IMR-90 (cell line): ENCODE results near the gene ZNF512. TPM values are rescaled to one million over a fixed set of nuclear protein-coding genes. Genes with fewer than 3 reads are reported as not detected.

Experiments used
- ATAC-seq: fragments of 200-7000 bp; cut with Tn5 transposase; 2 replicates; pipeline ENCODE4 v1.9.1; 2020; ENCODE audit warnings: low read depth, mild to moderate bottlenecking, moderate library complexity
- BruUV-seq: library from RNA; stranded (reverse); fragments of 400-500 nt; replicated peaks from 2 replicates; lab custom pipeline; 2021; lab: Mats Ljungman, UMichigan
- CTCF ChIA-PET: fragments of 300-600 bp; formaldehyde crosslinking; extraction: SDS; loops from one replicate; lab custom pipeline; 2021; ENCODE audit warnings: antibody characterized with exemption; lab: Yijun Ruan, JAX
- POLR2A ChIA-PET: fragments of 300-600 bp; sonication (Branson Sonifier 250); formaldehyde crosslinking; loops from one replicate; lab custom pipeline; 2022; ENCODE audit warnings: antibody characterized with exemption; ENCODE audit not compliant: unreplicated experiment; lab: Charles Lee
- DNase-seq: peaks from one replicate; pipeline ENCODE4 v3.0.0; 2013
- H2AFZ ChIP-seq: replicated peaks from 2 replicates; pipeline ENCODE3; 2013; ENCODE audit warnings: low read length, mild to moderate bottlenecking; ENCODE audit not compliant: poor library complexity
- H2AK5ac ChIP-seq: 2 replicates; pipeline ENCODE4 v1.6.1; 2013; ENCODE audit warnings: low read depth, low read length, inconsistent platforms
- H2AK9ac ChIP-seq: replicated peaks from 2 replicates; pipeline ENCODE3; 2013; ENCODE audit warnings: mild to moderate bottlenecking, low read depth, low read length, moderate library complexity; ENCODE audit not compliant: poor library complexity
- H2BK120ac ChIP-seq: 2 replicates; pipeline ENCODE4 v1.6.1; 2013; ENCODE audit warnings: low read depth, low read length, inconsistent platforms
- H2BK15ac ChIP-seq: 3 replicates; pipeline ENCODE4 v1.6.1; 2013; ENCODE audit warnings: low read depth, low read length, inconsistent platforms
- H2BK20ac ChIP-seq: 2 replicates; pipeline ENCODE4 v1.6.1; 2013; ENCODE audit warnings: low read depth, mild to moderate bottlenecking, inconsistent platforms, low read length, moderate library complexity
- H2BK5ac ChIP-seq: 2 replicates; pipeline ENCODE4 v1.6.1; 2013; ENCODE audit warnings: mild to moderate bottlenecking, low read depth, low read length, inconsistent platforms; ENCODE audit not compliant: poor library complexity, severe bottlenecking
- H3K14ac ChIP-seq: replicated peaks from 2 replicates; pipeline ENCODE4 v1.6.1; 2013; ENCODE audit warnings: low read depth, low read length, inconsistent platforms
- H3K18ac ChIP-seq: 2 replicates; pipeline ENCODE4 v1.6.1; 2013; ENCODE audit warnings: low read depth, low read length, control low read depth
- H3K23ac ChIP-seq: 2 replicates; pipeline ENCODE4 v1.6.1; 2013; ENCODE audit warnings: low read depth, low read length, inconsistent platforms
- H3K27ac ChIP-seq: 2 replicates; pipeline ENCODE4 v1.5.1; 2013; ENCODE audit warnings: mild to moderate bottlenecking, control low read depth, low read length; ENCODE audit not compliant: insufficient read depth
- H3K27me3 ChIP-seq: 2 replicates; pipeline ENCODE4 v1.6.1; 2013; ENCODE audit warnings: low read length; ENCODE audit not compliant: control insufficient read depth, insufficient read depth
- H3K36me3 ChIP-seq: 2 replicates; pipeline ENCODE4 v1.6.1; 2013; ENCODE audit warnings: low read length, mixed read lengths; ENCODE audit not compliant: control insufficient read depth, insufficient read depth
- H3K4ac ChIP-seq: 2 replicates; pipeline ENCODE4 v1.6.1; 2013; ENCODE audit warnings: low read depth, low read length, inconsistent platforms
- H3K4me1 ChIP-seq: 2 replicates; pipeline ENCODE4 v1.6.1; 2013; ENCODE audit warnings: low read length, mixed read lengths; ENCODE audit not compliant: control insufficient read depth, insufficient read depth
- H3K4me2 ChIP-seq: 2 replicates; pipeline ENCODE4 v1.6.1; 2013; ENCODE audit warnings: low read depth, mild to moderate bottlenecking, control low read depth, low read length, moderate library complexity
- H3K4me3 ChIP-seq: 2 replicates; pipeline ENCODE4 v1.5.1; 2013; ENCODE audit warnings: low read depth, mild to moderate bottlenecking, control low read depth, low read length, moderate library complexity; ENCODE audit not compliant: insufficient read depth
- H3K56ac ChIP-seq: 2 replicates; pipeline ENCODE4 v1.6.1; 2013; ENCODE audit warnings: low read length, inconsistent platforms; ENCODE audit not compliant: insufficient read depth; ENCODE audit errors: extremely low read depth
- H3K79me1 ChIP-seq, 2 experiments: 2 replicates each; pipeline ENCODE4 v1.6.1; 2013; ENCODE audit warnings: low read length in 2 of 2, inconsistent platforms in 1 of 2, low read depth in 1 of 2
- H3K9ac ChIP-seq: 2 replicates; pipeline ENCODE4 v1.6.1; 2013; ENCODE audit warnings: low read depth, low read length, control low read depth
- H3K9me1 ChIP-seq: 2 replicates; pipeline ENCODE4 v1.6.1; 2013; ENCODE audit warnings: low read length, inconsistent platforms; ENCODE audit not compliant: insufficient read depth
- H3K9me3 ChIP-seq: 2 replicates; pipeline ENCODE4 v1.6.1; 2013; ENCODE audit warnings: low read length; ENCODE audit not compliant: control insufficient read depth, insufficient read depth
- H4K20me1 ChIP-seq: 2 replicates; pipeline ENCODE4 v1.6.1; 2013; ENCODE audit warnings: low read length, inconsistent platforms; ENCODE audit not compliant: insufficient read depth
- H4K5ac ChIP-seq: 2 replicates; pipeline ENCODE4 v1.6.1; 2013; ENCODE audit warnings: mild to moderate bottlenecking, low read depth, low read length, control low read depth
- H4K8ac ChIP-seq, 2 experiments: 2 replicates each; pipeline ENCODE4 v1.6.1; 2013; ENCODE audit warnings: low read depth in 2 of 2, low read length in 2 of 2, control low read depth in 1 of 2, inconsistent platforms in 1 of 2
- H4K91ac ChIP-seq: 2 replicates; pipeline ENCODE4 v1.6.1; 2013; ENCODE audit warnings: low read depth, low read length, inconsistent platforms; ENCODE audit not compliant: insufficient read depth
- FOS ChIP-seq: fragments of 150-350 bp; IDR thresholded peaks from 2 replicates; pipeline ENCODE4 v1.6.1; 2016; ENCODE audit warnings: low read depth, low read length
- POLR2A ChIP-seq: IDR thresholded peaks from 2 replicates; pipeline ENCODE4 v1.6.1; 2012; ENCODE audit warnings: mild to moderate bottlenecking, low read depth, low read length
- WGBS, 2 experiments: methylation state at CpG; one replicate each; pipeline versions ENCODE4 v1.1.5 to v1.1.7; 2013; ENCODE audit warnings: missing lambda C conversion rate in 2 of 2; ENCODE audit not compliant: insufficient read length in 1 of 2; ENCODE audit errors: extremely low coverage in 2 of 2; 5-methylcytosine and 5-hydroxymethylcytosine counted together
- dilution Hi-C: fragments of 300-500 bp; cut with HindIII; formaldehyde crosslinking; loops from one replicate; pipeline ENCODE4 v1.14.3; 2018; ENCODE audit warnings: low sequenced_read_pairs; ENCODE audit not compliant: unreplicated experiment
- in situ Hi-C: fragments of 300-500 bp; cut with MboI; formaldehyde crosslinking; loops from 3 replicates; pipeline ENCODE4 v1.14.3; 2019; ENCODE audit warnings: low sequenced_read_pairs, inconsistent platforms, mixed read lengths
- intact Hi-C: fragments of 100-400 bp; cut with micrococcal nuclease; formaldehyde crosslinking; loops from 2 replicates; pipeline ENCODE4 v1.10.0; 2022
- polyA plus RNA-seq, 3 experiments: library from polyadenylated mRNA; depleted of rRNA; stranded (reverse); fragments of >200 nt; gene quantifications; 2 replicates each; pipeline ENCODE4 v1.2.3, GENCODE V29; 2012; ENCODE audit warnings: low replicate concordance in 1 of 3
- total RNA-seq: library from RNA; depleted of rRNA; stranded (reverse); fragments of >200 nt; gene quantifications from 2 replicates; pipeline ENCODE4 v1.2.3, GENCODE V29; 2012
- TF ChIP-seq, protein P1 (sequence below): fragments of 150-350 bp; IDR thresholded peaks from 2 replicates; pipeline ENCODE4 v1.6.1; 2017; ENCODE audit warnings: mild to moderate bottlenecking, antibody characterized with exemption, low read length, low read depth
- TF ChIP-seq, protein P2 (sequence below): conservative IDR thresholded peaks from 2 replicates; pipeline ENCODE4 v1.5.1; 2012; ENCODE audit warnings: mild to moderate bottlenecking, low read depth, low read length, improper control_type of control experiment

The ZNF512 gene
- total and polyA plus RNA-seq, 2 of the 4 experiments (the other 2 are of a cell fraction): 25.8 to 56.5 TPM

DNA sequence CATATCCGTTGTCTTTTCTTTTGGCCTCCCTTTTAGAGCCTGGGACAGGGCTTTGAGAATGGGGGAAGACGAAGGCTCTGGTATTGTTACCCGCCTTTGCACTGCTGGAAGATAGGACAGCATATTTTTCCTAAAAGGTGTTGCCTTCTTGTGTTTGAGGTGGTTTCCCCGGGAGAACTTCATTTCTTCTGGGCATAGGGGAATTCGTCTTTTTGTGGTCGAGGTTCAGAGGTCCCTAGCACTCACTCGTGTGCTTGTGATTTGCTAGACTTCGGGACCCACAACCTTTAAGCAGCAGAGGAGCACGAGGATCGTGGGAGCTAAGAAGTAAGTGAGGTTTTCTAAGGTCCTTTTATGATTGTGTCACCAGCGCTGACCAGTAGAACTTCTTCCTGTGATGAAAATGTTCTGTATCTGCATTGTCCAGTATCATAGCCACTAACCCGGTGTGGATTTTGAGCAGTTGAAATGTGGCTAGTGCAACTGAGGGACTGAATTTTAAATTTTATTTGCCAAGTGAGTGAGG, 611 bp downstream of the ZNF512 start:
- DNase-seq: peak; percentile 24
- 10% methylated on average over 4 of the region's 12 CpGs; no CpG with 5 or more reads in 1 of the 2 experiments for WGBS, 2 experiments

More for the DNA sequence above, 611 bp downstream of the ZNF512 start:
- peak overlapping the region; percentile 69 for H3K4me3 ChIP-seq
- in situ Hi-C loops: no loop called here
- ChIA-PET CTCF (no interaction called here), POLR2A (interaction anchor here (1.0 kb wide), 1 partner anchor 14 kb away, joined by 3 read pairs; no protein-coding TSS in a partner anchor)
- intact Hi-C loops: no loop called here
- H3K14ac ChIP-seq: peak overlapping the region; percentile 96
- H3K4me2 ChIP-seq: peak overlapping the region; percentile 98
- H3K56ac ChIP-seq: peak overlapping the region; percentile 85
- H3K9me1 ChIP-seq: peaks cover 6% of the 10 kb centered on the region; the same call in 1 of the 2 replicates
- H4K5ac ChIP-seq: peak overlapping the region; percentile 80
- H2BK5ac ChIP-seq: peak overlapping the region; percentile 3
- H2AFZ ChIP-seq: peak overlapping the region; percentile 93
- H2BK15ac ChIP-seq: peak overlapping the region; percentile 37; the same call in 1 of the 3 replicates
- H3K9ac ChIP-seq: peak overlapping the region; percentile 72
- peak overlapping the region; percentile 74 for H3K23ac ChIP-seq
- peak overlapping the region; percentile 22 for H3K27ac ChIP-seq
- no peaks in the 10 kb centered on the region for H3K36me3 ChIP-seq
- dilution Hi-C loops: no loop called here
- H3K9me3 ChIP-seq: peaks cover 2% of the 10 kb centered on the region; the same call in 1 of the 2 replicates
- peak; percentile 6; the same call in 1 of the 2 replicates for ATAC-seq
- H2AK5ac ChIP-seq: peak overlapping the region; percentile 83
- H2AK9ac ChIP-seq: peak overlapping the region; percentile 87
- peaks cover 15% of the 10 kb centered on the region; the same call in 1 of the 2 replicates for H4K20me1 ChIP-seq
- peaks cover 3% of the 10 kb centered on the region; the same call in 1 of the 2 replicates for H3K4me1 ChIP-seq
- H2BK20ac ChIP-seq: peak overlapping the region; percentile 25; the same call in 1 of the 2 replicates
- no peak for TF ChIP-seq POLR2A
- TF ChIP-seq FOS: no peak
- TF ChIP-seq, protein P1, sequence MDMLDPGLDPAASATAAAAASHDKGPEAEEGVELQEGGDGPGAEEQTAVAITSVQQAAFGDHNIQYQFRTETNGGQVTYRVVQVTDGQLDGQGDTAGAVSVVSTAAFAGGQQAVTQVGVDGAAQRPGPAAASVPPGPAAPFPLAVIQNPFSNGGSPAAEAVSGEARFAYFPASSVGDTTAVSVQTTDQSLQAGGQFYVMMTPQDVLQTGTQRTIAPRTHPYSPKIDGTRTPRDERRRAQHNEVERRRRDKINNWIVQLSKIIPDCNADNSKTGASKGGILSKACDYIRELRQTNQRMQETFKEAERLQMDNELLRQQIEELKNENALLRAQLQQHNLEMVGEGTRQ: no peak
- TF ChIP-seq, protein P2, sequence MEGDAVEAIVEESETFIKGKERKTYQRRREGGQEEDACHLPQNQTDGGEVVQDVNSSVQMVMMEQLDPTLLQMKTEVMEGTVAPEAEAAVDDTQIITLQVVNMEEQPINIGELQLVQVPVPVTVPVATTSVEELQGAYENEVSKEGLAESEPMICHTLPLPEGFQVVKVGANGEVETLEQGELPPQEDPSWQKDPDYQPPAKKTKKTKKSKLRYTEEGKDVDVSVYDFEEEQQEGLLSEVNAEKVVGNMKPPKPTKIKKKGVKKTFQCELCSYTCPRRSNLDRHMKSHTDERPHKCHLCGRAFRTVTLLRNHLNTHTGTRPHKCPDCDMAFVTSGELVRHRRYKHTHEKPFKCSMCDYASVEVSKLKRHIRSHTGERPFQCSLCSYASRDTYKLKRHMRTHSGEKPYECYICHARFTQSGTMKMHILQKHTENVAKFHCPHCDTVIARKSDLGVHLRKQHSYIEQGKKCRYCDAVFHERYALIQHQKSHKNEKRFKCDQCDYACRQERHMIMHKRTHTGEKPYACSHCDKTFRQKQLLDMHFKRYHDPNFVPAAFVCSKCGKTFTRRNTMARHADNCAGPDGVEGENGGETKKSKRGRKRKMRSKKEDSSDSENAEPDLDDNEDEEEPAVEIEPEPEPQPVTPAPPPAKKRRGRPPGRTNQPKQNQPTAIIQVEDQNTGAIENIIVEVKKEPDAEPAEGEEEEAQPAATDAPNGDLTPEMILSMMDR: no peak
- peak overlapping the region; percentile 93 for H4K91ac ChIP-seq
- H3K4ac ChIP-seq: peak overlapping the region; percentile 93
- peak overlapping the region; percentile 87 to 99 for H4K8ac ChIP-seq
- H2BK120ac ChIP-seq: peak overlapping the region; percentile 64
- peak overlapping the region; percentile 15; the same call in 1 of the 2 replicates for H3K18ac ChIP-seq
- no peaks in the 10 kb centered on the region for H3K27me3 ChIP-seq
- TSS peak; percentile 60 for BruUV-seq
- peaks cover 10 to 33% of the 10 kb centered on the region in 2 experiments for H3K79me1 ChIP-seq
